Measurements from ENCODE around the gene TOR1B. TPM values are rescaled to one million over a fixed set of nuclear protein-coding genes. Genes with fewer than 3 reads are reported as not detected.

TOR1B gene
- total RNA-seq, 4 donors from 2014 or later: 17.0 to 31.0 (median 22.7) TPM

DNA sequence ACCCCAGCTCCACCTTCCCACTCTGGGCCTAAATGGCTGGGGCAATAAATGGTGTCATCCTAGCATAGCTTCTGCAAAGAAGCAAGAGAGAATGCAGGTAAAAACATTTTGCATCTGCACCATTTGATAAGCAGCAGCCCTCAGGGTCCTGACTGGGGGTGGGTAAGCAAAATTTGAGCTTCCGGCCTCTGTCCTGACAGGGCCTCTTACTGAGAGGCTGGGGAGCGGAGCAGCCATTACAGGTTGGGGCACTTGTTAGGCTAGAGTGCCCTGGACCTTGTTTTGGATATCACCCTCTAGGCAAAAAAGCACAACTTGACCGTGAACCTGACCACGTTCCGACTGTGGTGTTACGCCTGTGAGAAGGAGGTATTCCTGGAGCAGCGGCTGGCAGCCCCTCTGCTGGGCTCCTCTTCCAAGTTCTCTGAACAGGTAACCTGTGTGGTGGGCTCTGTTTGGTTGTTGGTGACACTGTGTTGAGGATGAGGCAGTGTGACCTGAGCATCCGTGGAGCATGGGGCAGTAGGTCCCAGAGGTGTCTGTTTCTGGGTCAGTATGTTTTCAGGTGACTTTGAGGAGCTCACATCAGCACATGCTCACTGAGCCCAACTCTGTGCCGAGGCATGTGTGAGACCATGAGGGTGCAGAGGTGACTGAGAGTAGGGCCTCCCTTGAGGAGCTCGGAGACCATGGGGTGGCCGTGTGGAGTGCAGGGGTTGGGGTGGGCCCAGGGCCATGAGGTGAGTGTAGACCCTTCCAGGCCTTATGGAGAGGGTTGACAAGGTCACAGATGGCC is 55.4 kb downstream of the TOR1B start:
- intact Hi-C loops (cut with DNase I; ENCODE audit: low total_unique reads): no loop called here
- no peak for DNase-seq (ENCODE audit: low spot score in 2 of 2)
- 84 to 85% methylated on average over 10 to 11 of the region's 11 CpGs for WGBS, 2 donors
- no peak overlapping the region for H3K4me3 ChIP-seq (ENCODE audit: low read depth, poor library complexity, severe bottlenecking)
- TF ChIP-seq, protein P1, sequence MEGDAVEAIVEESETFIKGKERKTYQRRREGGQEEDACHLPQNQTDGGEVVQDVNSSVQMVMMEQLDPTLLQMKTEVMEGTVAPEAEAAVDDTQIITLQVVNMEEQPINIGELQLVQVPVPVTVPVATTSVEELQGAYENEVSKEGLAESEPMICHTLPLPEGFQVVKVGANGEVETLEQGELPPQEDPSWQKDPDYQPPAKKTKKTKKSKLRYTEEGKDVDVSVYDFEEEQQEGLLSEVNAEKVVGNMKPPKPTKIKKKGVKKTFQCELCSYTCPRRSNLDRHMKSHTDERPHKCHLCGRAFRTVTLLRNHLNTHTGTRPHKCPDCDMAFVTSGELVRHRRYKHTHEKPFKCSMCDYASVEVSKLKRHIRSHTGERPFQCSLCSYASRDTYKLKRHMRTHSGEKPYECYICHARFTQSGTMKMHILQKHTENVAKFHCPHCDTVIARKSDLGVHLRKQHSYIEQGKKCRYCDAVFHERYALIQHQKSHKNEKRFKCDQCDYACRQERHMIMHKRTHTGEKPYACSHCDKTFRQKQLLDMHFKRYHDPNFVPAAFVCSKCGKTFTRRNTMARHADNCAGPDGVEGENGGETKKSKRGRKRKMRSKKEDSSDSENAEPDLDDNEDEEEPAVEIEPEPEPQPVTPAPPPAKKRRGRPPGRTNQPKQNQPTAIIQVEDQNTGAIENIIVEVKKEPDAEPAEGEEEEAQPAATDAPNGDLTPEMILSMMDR (IDR thresholded peaks at IDR 0.05): no peak
- no peak for TF ChIP-seq POLR2A (IDR thresholded peaks at IDR 0.05)

Other genes starting within 250 kb of the TOR1B start
- not detected for gene C9orf50, start 182.1 kb upstream of the TOR1B start, total RNA-seq
- gene NTMT1, start 177.0 kb upstream of the TOR1B start, total RNA-seq: 10 to 100 TPM; 19.7 to 31.0 (median 25.7) TPM
- gene ASB6, start 161.0 kb upstream of the TOR1B start, total RNA-seq: 10 to 100 TPM; 33.0 to 46.9 (median 40.1) TPM
- gene PRRX2, start 137.5 kb upstream of the TOR1B start, total RNA-seq: 10 to 100 TPM; 10.7 to 24.1 (median 16.6) TPM
- 10 to 100 TPM; 14.4 to 28.7 (median 23.2) TPM for gene PTGES, start 50.1 kb upstream of the TOR1B start, total RNA-seq
- 10 to 100 TPM; 26.3 to 44.7 (median 37.7) TPM for gene TOR1A, start 21.0 kb downstream of the TOR1B start, total RNA-seq
- gene C9orf78, start 32.1 kb downstream of the TOR1B start, total RNA-seq: 100 to 1,000 TPM in 1 of 4 donors, 10 to 100 TPM in 3; 56.3 to 105 (median 61.3) TPM
- 10 to 100 TPM; 20.7 to 39.7 (median 36.1) TPM for gene USP20, start 32.3 kb downstream of the TOR1B start, total RNA-seq
- gene FNBP1, start 240.0 kb downstream of the TOR1B start, total RNA-seq: 10 to 100 TPM; 29.7 to 62.3 (median 40.0) TPM

Measured in lower leg skin (tissue), 4 donors.